SIG-M5 (cell line): Measurements from ENCODE around the gene FUT9.
"Not testable (repeated sequence)": the region's sequence is repeated elsewhere in the genome, so short reads cannot be mapped to it uniquely, and the experiment has no call there.

ENCODE experiments used
- DNase-seq: peaks from one replicate; lab custom pipeline; 2025; lab: John Stamatoyannopoulos, UW

The FUT9 gene

DNA sequence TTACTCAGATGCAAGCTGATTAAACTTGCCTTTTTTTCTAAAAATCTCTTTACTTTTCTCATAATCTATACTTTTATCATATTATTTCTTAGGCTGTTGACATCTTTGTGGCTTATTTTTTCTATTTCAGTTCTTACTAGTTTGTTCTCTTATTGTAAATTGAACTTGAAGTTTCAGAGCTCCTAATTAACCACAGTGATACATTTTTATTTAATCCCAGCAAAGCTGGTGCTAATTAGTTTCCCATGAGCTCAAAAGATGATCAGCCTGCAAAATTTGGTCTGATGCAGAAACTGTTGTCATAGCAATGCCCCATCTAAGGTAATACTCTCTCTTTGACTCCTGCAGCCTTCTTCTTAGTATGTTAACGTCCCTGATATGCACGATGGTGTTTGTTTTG is 170.3 kb downstream of the FUT9 start:
- no peak for DNase-seq

DNA sequence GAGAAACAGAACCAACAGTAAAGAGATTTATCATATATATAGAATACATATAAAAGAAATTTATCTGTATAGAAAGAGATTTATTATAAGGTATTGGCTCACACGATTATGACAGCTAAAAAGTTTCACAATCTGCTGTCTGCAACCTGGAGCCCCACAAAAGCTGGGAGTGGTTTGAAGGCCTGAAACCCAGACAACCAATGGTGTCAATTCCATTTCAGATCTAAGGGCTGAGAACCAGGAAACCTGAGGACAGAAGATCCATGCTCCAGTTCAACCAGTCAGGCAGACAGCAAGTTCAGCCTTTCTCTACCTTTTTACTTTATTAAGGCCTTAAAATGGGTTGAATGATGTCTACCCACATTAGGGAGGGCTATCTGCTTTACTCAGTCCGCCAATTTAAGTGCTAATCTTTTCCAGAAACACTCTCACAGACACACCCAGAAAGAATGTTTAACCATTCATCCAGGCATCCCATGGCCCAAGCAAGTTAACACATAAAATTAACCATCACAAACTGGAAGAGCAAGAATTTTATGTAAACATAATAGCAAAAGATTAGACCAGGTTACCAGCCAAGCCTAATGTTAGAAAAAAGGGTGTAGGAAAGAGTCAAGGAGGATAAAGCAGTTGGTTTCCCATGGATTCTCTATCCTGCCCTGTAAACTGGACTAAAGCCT is 170.9 kb downstream of the FUT9 start:
- DNase-seq = no peak

DNA sequence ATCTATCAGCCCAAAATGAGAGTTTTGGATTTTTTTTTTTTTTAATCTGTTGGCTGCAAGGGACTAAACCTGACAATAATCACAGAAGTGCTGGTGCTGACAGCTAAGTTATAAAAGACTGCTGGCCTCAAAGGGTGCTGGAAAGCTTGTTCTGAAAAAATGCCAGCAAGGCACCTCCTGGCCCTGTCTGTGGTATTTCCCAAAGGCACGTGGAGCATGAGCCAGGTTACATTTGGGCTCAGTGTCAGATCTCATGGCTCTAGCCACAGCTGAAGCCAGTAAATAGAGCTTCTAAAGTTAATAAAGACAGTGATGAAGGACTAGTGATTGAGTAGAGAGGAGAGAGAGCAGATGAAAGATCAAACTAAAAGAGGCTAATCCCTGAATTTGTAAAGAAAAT is 178.9 kb downstream of the FUT9 start:
- no peak for DNase-seq

DNA sequence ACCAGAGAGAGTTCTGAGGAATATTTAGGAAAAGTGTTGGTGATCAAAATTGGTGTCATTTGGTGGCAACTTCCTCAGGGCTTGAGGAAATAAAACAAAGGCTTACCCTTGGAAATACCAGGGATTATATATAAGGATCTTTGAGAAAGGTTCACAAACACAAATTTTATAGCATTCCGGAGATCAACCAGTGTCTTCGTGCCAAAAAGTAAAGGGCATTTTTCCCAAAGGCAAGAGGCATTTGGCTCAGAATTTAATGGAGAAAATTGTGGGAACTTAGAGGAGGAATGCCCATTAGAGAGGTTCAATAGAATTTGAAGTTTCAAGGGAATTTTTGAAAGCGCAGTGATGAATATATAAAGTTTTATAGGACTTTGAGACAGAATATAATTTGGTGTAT is 179.5 kb downstream of the FUT9 start:
- no peak for DNase-seq

DNA sequence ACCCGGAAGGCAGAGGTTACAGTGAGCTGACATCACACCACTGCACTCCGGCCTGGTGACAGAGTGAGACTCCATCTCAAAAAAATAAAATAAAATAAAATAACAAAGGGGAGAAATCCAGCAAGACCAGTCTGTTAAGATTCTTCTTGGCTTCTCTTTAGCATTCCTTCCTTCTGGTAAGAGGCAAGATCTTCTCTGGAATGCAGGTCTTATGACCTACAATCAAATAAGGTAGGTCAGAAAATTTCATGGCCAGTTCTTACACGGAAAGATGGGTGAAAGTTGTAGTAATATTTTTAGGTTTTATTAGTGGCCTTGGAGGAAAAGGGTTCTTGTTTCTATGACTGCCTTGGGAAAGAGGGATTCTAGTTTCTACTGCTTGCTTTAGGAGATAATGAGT is 180.9 kb downstream of the FUT9 start:
- DNase-seq = no peak

DNA sequence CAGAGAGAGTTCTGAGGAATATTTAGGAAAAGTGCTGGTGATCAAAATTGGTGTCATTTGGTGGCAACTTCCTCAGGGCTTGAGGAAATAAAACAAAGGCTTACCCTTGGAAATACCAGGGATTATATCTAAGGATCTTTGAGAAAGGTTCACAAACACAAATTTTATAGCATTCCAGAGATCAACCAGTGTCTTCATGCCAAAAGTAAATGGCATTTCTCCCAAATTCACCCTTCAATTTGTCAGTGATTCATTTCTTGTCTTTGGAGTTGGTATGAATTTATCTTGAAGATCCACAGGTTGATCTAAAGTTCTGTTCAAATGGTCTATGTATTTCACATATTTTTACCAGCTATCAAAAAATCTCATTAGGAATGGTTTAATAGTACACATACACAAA is 181.5 kb downstream of the FUT9 start:
- no peak for DNase-seq

DNA sequence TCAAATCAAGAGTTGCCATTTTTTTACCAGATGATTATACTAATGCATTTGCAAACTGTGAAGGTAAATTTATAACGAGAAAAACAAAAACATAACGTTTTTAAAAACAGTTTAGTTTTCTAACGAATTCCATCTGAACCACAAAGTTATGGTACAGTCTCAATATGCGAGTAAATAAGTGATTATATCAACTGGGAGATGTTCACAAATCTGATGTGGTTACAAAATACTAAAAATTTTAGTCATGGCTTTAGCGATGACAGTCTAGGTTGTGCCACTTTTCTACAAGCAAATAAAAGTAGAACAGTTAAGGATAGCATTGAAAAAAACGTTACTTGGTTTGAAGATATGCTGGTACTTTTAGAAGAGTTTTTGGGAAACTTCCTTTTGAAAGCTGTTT is 186.8 kb downstream of the FUT9 start:
- no peak for DNase-seq

DNA sequence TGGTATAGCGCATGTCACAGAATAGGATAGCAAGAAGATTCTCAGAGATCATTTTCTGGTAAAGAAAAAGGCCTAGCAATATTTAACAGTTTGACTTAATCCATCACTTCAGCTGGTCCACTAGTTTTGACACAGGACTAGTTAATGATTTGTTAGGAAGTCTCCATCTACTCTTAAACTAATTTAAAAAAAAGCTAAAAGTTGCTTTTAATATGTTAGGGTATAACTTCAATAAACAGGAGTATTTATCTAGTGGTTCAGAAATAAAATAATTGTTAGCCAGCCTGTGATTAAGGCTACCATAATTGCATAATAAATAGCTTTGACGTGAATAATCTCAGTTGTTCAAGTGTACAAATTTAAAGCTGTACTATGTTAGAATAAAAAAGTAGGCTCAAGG is 195.6 kb downstream of the FUT9 start:
- no peak for DNase-seq

DNA sequence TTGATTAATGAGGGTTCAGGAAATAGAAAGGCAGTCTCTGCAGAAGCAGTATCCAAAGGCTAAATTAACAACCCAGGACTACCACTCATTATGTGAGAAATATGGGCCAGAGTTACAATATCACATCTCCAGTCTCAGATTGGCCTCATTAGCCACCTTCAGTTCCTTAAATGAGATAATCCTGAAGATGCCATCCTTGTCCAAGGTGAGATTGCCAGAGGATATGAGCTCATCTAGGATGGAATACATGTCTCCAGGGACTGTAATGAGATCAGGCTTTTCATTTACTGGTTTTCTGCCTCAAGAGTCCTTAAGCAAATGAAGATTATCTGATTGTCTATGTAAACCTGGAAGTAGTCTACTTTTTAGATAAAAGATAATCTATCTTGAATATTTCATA is 196.3 kb downstream of the FUT9 start:
- DNase-seq = no peak

DNA sequence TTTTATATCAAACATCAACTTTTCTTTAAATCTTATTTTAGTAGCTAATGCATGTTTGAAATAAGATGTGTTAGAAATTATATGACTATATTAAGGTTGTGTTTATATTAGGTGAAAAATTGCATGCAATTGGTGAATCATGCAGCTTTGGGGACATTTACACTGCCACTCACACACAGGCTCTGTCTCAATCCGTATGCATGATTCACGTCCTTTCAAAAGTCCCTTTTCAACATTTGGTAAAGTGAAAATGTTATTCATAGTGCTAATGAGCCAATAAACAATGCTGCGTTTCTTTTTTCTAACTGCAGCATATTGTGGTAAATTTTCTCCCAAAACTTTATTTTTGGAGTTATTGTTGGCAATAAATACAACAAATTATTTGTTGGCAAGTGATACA is 198.0 kb downstream of the FUT9 start:
- no peak for DNase-seq

DNA sequence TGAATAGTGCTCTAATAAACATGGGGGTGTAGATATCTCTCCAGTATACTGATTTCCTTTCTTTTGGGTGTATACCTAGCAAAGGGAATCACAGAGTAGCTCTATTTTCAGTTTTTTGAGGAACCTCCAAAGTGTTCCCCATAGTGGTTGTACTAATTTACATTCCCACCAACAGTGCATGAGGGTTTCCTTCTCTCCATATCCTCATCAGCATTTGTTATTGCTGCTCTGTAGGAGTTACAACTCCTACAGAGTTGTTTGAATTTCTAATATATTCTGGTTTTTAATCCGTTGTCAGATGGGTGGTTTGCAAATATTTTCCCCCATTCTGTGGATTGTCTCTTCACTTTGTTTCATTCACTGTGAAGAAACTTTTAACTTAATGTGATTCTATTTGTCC is 207.9 kb downstream of the FUT9 start:
- DNase-seq = no peak

DNA sequence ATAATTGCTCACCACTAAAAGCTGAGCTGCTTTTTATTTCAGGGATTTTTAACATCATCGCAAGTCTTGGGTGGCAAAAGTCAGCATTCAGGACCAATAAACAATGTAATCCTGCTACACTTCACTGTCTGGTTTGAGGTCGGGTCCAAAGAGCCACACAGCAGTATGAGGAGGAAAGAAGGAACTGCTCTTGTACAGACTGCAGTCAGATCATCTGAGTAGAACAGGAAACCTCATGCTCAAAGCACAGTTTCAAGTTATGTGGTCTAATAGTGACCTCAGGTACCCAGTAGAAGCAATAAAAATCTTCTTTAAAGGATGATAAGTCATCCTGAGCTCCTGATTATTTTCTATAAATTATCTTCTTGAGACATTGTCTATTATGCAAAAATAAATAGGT is 211.4 kb downstream of the FUT9 start:
- no peak for DNase-seq

DNA sequence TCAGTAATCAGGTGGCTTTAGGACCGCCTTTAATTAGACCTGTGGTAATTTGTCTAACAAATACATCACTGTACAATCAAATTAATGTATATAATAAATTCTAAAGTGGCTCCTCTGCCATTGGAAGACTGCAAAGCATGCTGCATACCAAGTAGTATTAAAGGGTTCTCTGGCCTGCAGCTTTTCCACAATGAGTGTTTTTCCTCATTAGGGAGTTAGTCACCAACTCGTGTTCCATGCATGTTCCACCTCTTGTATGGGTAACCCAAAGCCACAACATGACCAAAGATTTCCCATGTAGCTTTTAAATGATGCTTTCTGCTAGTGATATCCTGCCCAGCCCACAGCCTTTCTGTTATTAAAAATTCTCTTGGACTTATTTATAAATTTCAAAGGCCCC is 218.7 kb downstream of the FUT9 start:
- no peak for DNase-seq

DNA sequence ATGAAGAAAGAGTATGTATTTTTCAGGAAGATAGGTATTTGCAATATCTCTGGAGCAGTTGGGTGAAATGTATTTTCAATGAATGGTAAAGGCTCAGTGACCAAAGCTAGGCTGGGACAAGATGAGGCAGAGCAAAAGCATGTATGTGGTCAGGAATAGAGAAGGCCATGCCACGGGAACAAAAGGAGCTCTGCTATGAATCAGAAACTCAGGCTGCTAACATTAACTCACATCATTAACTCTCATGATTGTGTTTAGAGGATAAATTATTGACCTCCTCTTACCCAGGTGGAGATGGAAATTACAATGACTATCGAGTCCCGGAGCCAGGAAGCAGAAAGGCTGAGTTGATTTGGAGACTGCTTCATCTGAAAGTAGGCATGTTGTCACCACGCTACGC is 220.2 kb downstream of the FUT9 start:
- DNase-seq = no peak

DNA sequence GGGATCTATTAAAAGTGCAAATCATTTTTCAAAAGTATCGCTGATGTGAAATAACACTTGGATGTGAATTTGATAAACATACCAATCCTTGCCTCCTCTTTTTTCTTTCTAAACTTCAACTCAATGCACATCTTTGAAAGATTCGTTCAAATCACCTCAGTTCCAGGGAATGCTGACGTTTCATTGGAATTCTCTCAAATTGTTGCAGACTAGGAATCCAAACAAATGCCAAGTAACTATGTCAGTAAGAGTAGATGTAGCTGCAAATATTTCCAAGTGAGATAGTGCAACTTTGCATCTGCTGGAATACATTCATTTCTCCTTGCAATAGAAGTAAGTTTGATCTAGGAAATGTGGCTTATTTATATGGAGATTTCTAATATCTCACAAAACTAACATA is 220.7 kb downstream of the FUT9 start:
- DNase-seq = no peak

DNA sequence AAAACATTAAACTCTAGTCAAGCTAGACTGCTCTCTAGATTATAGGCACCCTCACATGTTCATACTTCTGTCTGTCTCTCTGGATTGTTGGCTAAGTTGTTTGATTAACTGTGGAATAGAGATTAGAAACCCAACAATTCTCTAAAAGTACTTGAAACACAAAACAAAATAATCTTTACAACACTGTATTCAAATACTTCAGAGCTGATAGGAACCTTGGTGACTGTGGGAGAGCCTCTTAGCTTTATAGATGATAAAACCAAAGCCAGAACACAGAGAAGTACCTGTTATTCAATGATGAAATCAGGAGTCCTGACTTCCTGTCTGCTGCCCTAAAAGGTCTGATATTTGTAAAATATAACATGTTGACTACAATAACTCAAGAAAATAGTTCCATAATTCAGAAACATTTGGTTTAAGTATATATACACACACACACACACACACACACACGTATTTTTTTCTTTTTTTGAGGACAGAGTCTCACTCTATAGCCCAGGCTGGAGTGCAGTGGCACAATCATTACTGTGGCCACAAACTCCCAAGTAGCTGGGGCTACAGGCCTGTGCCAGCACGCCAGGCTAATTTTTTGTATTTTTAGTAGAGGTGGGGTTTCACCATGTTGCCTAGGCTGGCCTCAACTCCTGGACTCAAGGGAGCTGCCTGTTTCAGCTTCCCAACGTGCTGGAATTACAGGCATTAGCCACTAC is 222.0 kb downstream of the FUT9 start:
- DNase-seq = no peak

DNA sequence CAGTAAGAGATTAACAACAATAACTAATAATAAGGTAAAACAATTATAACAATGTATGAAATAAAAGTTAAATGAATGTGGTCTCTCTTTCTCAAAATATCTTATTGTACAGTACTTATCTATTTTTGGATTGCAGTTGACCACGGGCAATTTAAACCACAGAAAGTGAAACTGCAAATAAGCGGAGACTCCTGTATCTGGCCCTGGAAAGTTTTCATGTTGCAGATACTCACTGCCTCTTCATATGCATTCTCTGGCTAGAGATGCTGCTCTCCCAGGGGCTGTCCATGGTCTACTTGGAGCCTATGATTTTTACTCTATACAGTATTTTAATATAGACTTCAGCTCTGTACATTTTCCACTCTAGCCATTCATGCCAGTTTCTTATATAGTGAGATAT is 230.8 kb downstream of the FUT9 start:
- DNase-seq = no peak

DNA sequence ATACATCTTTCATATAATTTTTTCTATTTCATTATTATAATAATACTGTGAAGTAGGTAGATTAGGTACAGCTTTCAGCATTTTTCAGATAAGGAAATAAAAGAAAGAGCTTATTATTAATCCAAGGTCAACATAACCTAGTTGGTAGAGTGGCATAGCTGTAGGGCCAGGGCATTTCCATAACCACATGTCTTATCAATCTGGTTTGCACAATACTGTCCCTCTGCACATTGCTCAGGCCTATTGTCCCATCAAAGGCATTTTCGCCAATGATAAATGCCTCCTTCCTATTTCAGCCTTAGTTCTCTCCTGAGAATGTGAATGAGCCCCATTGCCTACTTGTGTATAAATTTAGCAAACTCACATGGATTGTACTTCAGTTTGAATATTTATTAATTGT is 234.0 kb downstream of the FUT9 start:
- no peak for DNase-seq

DNA sequence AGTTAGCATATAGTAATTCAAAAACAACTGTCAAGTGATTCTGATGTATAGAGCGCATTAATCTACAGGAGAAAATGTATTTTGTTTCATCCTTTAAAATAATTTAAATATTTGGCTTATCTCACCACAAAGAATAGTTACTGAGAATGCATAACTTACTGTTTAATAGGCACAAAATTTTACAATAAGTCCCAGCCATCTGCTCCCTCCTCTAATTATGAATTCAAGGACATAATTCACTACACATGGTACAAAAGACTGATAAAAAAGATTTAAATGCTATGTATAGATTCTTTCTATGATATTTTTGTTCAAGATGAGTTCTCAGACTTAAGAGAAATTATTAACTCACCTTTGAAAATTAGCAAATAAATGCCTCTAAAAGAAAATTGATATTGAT is 242.0 kb downstream of the FUT9 start:
- DNase-seq = no peak

DNA sequence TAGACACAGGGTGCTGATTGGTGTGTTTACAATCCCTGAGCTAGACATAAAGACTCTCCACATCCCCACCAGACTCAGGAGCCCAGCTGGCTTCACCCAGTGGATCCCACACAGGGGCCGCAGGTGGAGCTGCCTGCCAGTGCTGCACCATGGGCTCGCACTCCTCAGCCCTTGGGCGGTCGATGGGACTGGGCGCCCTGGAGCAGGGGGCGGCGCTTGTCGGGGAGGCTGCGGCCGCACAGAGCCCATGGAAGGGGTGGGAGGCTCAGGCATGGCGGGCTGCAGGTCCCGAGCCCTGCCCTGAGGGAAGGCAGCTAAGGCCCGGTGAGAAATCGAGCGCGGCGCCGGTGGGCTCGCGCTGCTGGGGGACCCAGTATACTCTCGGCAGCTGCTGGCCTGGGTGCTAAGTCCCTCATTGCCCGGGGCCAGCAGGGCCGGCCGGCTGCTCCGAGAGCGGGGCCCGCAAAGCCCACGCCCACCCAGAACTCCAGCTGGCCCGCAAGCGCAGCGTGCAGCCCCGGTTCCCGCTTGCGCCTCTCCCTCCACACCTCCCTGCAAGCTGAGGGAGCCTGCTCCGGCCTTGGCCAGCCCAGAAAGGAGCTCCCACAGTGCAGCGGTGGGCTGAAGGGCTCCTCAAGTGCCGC is 245.1 kb downstream of the FUT9 start:
- DNase-seq = not testable (repeated sequence)
